Trophoblast cell (in vitro differentiated cells and primary cell): ENCODE measurements around the gene PPTC7.

Experiments used
- DNase-seq, 2 donors: peaks; one replicate each; pipeline ENCODE4 v3.0.0-alpha.2; 2016
- H2AFZ ChIP-seq: 2 replicates; pipeline ENCODE4 v1.6.1; 2013; ENCODE audit warnings: low read length, moderate library complexity, mild to moderate bottlenecking; ENCODE audit not compliant: insufficient read depth, poor library complexity
- H2AK5ac ChIP-seq: 2 replicates; pipeline ENCODE4 v1.6.1; 2013; ENCODE audit warnings: mild to moderate bottlenecking, low read length
- H2BK120ac ChIP-seq: 2 replicates; pipeline ENCODE4 v1.6.1; 2013; ENCODE audit warnings: low read length, mild to moderate bottlenecking, moderate library complexity; ENCODE audit not compliant: insufficient read depth, poor library complexity
- H2BK12ac ChIP-seq: 2 replicates; pipeline ENCODE4 v1.6.1; 2013; ENCODE audit warnings: mild to moderate bottlenecking, low read length, moderate library complexity
- H2BK5ac ChIP-seq: 2 replicates; pipeline ENCODE4 v1.6.1; 2013; ENCODE audit warnings: low read length, low read depth, moderate library complexity, mild to moderate bottlenecking; ENCODE audit not compliant: poor library complexity
- H3K14ac ChIP-seq: 2 replicates; pipeline ENCODE4 v1.6.1; 2013; ENCODE audit warnings: mild to moderate bottlenecking, low read length
- H3K18ac ChIP-seq: 2 replicates; pipeline ENCODE4 v1.6.1; 2013; ENCODE audit warnings: mild to moderate bottlenecking, low read length
- H3K23ac ChIP-seq: 2 replicates; pipeline ENCODE4 v1.6.1; 2013; ENCODE audit warnings: low read length
- H3K27ac ChIP-seq: 2 replicates; pipeline ENCODE4 v1.5.1; 2013; ENCODE audit warnings: low read depth, mild to moderate bottlenecking, inconsistent platforms, low read length, moderate library complexity
- H3K27me3 ChIP-seq: 2 replicates; pipeline ENCODE4 v1.6.1; 2013; ENCODE audit warnings: inconsistent platforms, mild to moderate bottlenecking, low read length, moderate library complexity; ENCODE audit not compliant: insufficient read depth
- H3K36me3 ChIP-seq, 2 experiments: 1 replicate in 1 of 2; 2 replicates in 1 of 2; pipeline ENCODE4 v1.6.1; 2013; ENCODE audit warnings: low read length in 2 of 2, mild to moderate bottlenecking in 2 of 2, moderate library complexity in 1 of 2; ENCODE audit not compliant: insufficient read depth in 2 of 2, control insufficient read depth in 1 of 2
- H3K4ac ChIP-seq: 2 replicates; pipeline ENCODE4 v1.6.1; 2013; ENCODE audit warnings: low read depth, mild to moderate bottlenecking, low read length, moderate library complexity
- H3K4me1 ChIP-seq, 2 experiments: 1 replicate in 1 of 2; 2 replicates in 1 of 2; pipeline ENCODE4 v1.6.1; 2013; ENCODE audit warnings: low read length in 2 of 2, mild to moderate bottlenecking in 2 of 2, moderate library complexity in 1 of 2; ENCODE audit not compliant: insufficient read depth in 2 of 2, control insufficient read depth in 1 of 2
- H3K4me2 ChIP-seq: 2 replicates; pipeline ENCODE4 v1.6.1; 2013; ENCODE audit warnings: inconsistent platforms, mild to moderate bottlenecking, low read length, moderate library complexity
- H3K4me3 ChIP-seq: 2 replicates; pipeline ENCODE4 v1.5.1; 2013; ENCODE audit warnings: mild to moderate bottlenecking, low read depth, low read length, inconsistent platforms
- H3K79me1 ChIP-seq: one replicate; pipeline ENCODE4 v1.6.1; 2013; ENCODE audit warnings: low read length
- H3K79me2 ChIP-seq: 2 replicates; pipeline ENCODE4 v1.6.1; 2013; ENCODE audit warnings: low read length, mild to moderate bottlenecking; ENCODE audit not compliant: control insufficient read depth, insufficient read depth, poor library complexity
- H3K9ac ChIP-seq: 2 replicates; pipeline ENCODE4 v1.6.1; 2013; ENCODE audit warnings: mild to moderate bottlenecking, low read length
- H3K9me3 ChIP-seq: 2 replicates; pipeline ENCODE4 v1.6.1; 2013; ENCODE audit warnings: low read depth, mild to moderate bottlenecking, control low read depth, inconsistent platforms, low read length; ENCODE audit not compliant: insufficient read depth
- H4K12ac ChIP-seq: 2 replicates; pipeline ENCODE4 v1.6.1; 2013; ENCODE audit warnings: low read depth, mild to moderate bottlenecking, low read length, moderate library complexity
- H4K8ac ChIP-seq: 2 replicates; pipeline ENCODE4 v1.6.1; 2013; ENCODE audit warnings: low read depth, mild to moderate bottlenecking, low read length, moderate library complexity
- H4K91ac ChIP-seq: one replicate; pipeline ENCODE4 v1.6.1; 2013; ENCODE audit warnings: low read depth, mild to moderate bottlenecking, low read length, moderate library complexity
- WGBS: extraction: QIAGEN DNeasy Blood & Tissue Kit; methylation state at CpG from one replicate; pipeline ENCODE4 v1.1.7; 2013; ENCODE audit warnings: missing lambda C conversion rate; ENCODE audit not compliant: insufficient read length, insufficient coverage; ENCODE audit errors: extremely low coverage; 5-methylcytosine and 5-hydroxymethylcytosine counted together

Gene PPTC7

GRCh38 chr12:110582276-110583136 is 612 bp downstream of the PPTC7 start:
- H3K4me1 ChIP-seq: peaks cover 8% of the 10 kb centered on the region in 2 experiments
- H3K4me2 ChIP-seq: peak overlapping the region; percentile 91
- peaks cover 9% of the 10 kb centered on the region for H3K79me2 ChIP-seq
- H3K14ac ChIP-seq: peak overlapping the region; percentile 74
- H3K9me3 ChIP-seq: no peaks in the 10 kb centered on the region
- no peak overlapping the region for H2AK5ac ChIP-seq
- H4K12ac ChIP-seq: no peak overlapping the region
- H3K36me3 ChIP-seq: no peaks in the 10 kb centered on the region
- DNase-seq: peak; percentile 51 to 63
- no peaks in the 10 kb centered on the region for H3K27me3 ChIP-seq
- peak overlapping the region; percentile 27 for H3K27ac ChIP-seq
- peak overlapping the region; percentile 26 for H3K4ac ChIP-seq
- WGBS: no CpG with 5 or more reads among the region's 104 CpGs
- H3K4me3 ChIP-seq: peak overlapping the region; percentile 89
- no peak overlapping the region for H2BK12ac ChIP-seq
- peak overlapping the region; percentile 82 for H4K91ac ChIP-seq
- H2BK120ac ChIP-seq: peak overlapping the region; percentile 26
- peak overlapping the region; percentile 56 for H4K8ac ChIP-seq
- H3K9ac ChIP-seq: peak overlapping the region; percentile 98
- peaks cover 4% of the 10 kb centered on the region for H3K79me1 ChIP-seq
- peak overlapping the region; percentile 76 for H3K18ac ChIP-seq
- H3K23ac ChIP-seq: no peak overlapping the region
- H2AFZ ChIP-seq: peak overlapping the region; percentile 48
- H2BK5ac ChIP-seq: peak overlapping the region; percentile 22

GRCh38 chr12:110581931-110582275 is 1.2 kb downstream of the PPTC7 start:
- no peak overlapping the region for H2BK120ac ChIP-seq
- no peak overlapping the region for H3K18ac ChIP-seq
- H2AK5ac ChIP-seq: no peak overlapping the region
- no peaks in the 10 kb centered on the region for H3K9me3 ChIP-seq
- H3K9ac ChIP-seq: no peak overlapping the region
- no peak overlapping the region for H3K14ac ChIP-seq
- H4K8ac ChIP-seq: no peak overlapping the region
- no peak for DNase-seq
- peaks cover 4% of the 10 kb centered on the region for H3K79me1 ChIP-seq
- peak overlapping the region; percentile 27 for H3K4ac ChIP-seq
- H3K4me2 ChIP-seq: peak overlapping the region; percentile 91
- no peak overlapping the region for H3K27ac ChIP-seq
- H3K79me2 ChIP-seq: peaks cover 9% of the 10 kb centered on the region
- H3K4me1 ChIP-seq: peaks cover 8% of the 10 kb centered on the region in 2 experiments
- H3K27me3 ChIP-seq: no peaks in the 10 kb centered on the region
- H3K36me3 ChIP-seq: no peaks in the 10 kb centered on the region
- no peak overlapping the region for H2BK5ac ChIP-seq
- WGBS: no CpG with 5 or more reads among the region's 8 CpGs
- H2BK12ac ChIP-seq: no peak overlapping the region
- H3K4me3 ChIP-seq: peak overlapping the region; percentile 89
- H4K12ac ChIP-seq: no peak overlapping the region
- no peak overlapping the region for H4K91ac ChIP-seq
- H3K23ac ChIP-seq: no peak overlapping the region
- H2AFZ ChIP-seq: no peak overlapping the region

GRCh38 chr12:110579535-110580253 is 3.4 kb downstream of the PPTC7 start:
- Histone ChIP-seq H3K36me3 (no peaks in the 10 kb centered on the region), H4K91ac (no peak overlapping the region), H2BK5ac (no peak overlapping the region), H2AK5ac (no peak overlapping the region), H3K4me2 (no peak overlapping the region), H4K8ac (no peak overlapping the region), H3K14ac (no peak overlapping the region), H3K27me3 (no peaks in the 10 kb centered on the region), H3K9ac (no peak overlapping the region), H3K4ac (no peak overlapping the region), H3K4me1 (peaks cover 4 to 5% of the 10 kb centered on the region in 2 experiments), H2AFZ (no peak overlapping the region), H3K18ac (no peak overlapping the region), H3K9me3 (no peaks in the 10 kb centered on the region), H2BK120ac (no peak overlapping the region), H3K79me2 (peaks cover 9% of the 10 kb centered on the region), H3K4me3 (no peak overlapping the region), H3K79me1 (peaks cover 4% of the 10 kb centered on the region), H3K23ac (no peak overlapping the region), H2BK12ac (no peak overlapping the region), H3K27ac (no peak overlapping the region), H4K12ac (no peak overlapping the region)
- no peak for DNase-seq
- no CpG with 5 or more reads among the region's 18 CpGs for WGBS

GRCh38 chr12:110578694-110579534 is 4.2 kb downstream of the PPTC7 start:
- H2BK12ac ChIP-seq: no peak overlapping the region
- H3K4me2 ChIP-seq: no peak overlapping the region
- H3K79me2 ChIP-seq: peaks cover 9% of the 10 kb centered on the region
- H2AFZ ChIP-seq: no peak overlapping the region
- no peaks in the 10 kb centered on the region for H3K9me3 ChIP-seq
- no peak overlapping the region for H3K4me3 ChIP-seq
- no peak overlapping the region for H3K18ac ChIP-seq
- H4K8ac ChIP-seq: no peak overlapping the region
- no peak overlapping the region for H3K4ac ChIP-seq
- H3K36me3 ChIP-seq: no peaks in the 10 kb centered on the region
- no peak overlapping the region for H3K9ac ChIP-seq
- peak; percentile 93 to 96 for DNase-seq
- H3K27ac ChIP-seq: no peak overlapping the region
- H2BK5ac ChIP-seq: no peak overlapping the region
- H3K23ac ChIP-seq: no peak overlapping the region
- peaks cover 4% of the 10 kb centered on the region for H3K79me1 ChIP-seq
- no peak overlapping the region for H4K12ac ChIP-seq
- no peak overlapping the region for H4K91ac ChIP-seq
- no CpG with 5 or more reads among the region's 13 CpGs for WGBS
- H3K4me1 ChIP-seq: peaks cover 0 to 5% of the 10 kb centered on the region in 2 experiments
- H2AK5ac ChIP-seq: no peak overlapping the region
- no peak overlapping the region for H2BK120ac ChIP-seq
- no peak overlapping the region for H3K14ac ChIP-seq
- H3K27me3 ChIP-seq: no peaks in the 10 kb centered on the region
